ENCODE measurements around the gene KARS1.

GRCh38 chr16:75626806-75627205, 20.7 kb downstream of the KARS1 start:
- TF ChIP-seq CTCF (IDR thresholded peaks at IDR 0.05 in 2 of 3, conservative IDR thresholded peaks at IDR 0.05 in 1 of 3; ENCODE audit: borderline replicate concordance in 1 of 3, insufficient read depth in 1 of 3, low read depth in 2 of 3, low read length in 2 of 3) (no peak), TCF7L2 (IDR thresholded peaks at IDR 0.05; ENCODE audit: borderline replicate concordance, extremely low read depth, insufficient read depth, insufficient read length) (no peak)

All from HCT116 (cell line).